NCI-H345 (cell line): ENCODE data around the gene RRP8.

ENCODE experiments used
- DNase-seq: peaks from one replicate; lab custom pipeline; 2025; lab: John Stamatoyannopoulos, UW

Gene RRP8

GRCh38 chr11:6617315-6617781, 13.9 kb upstream of the RRP8 start:
- DNase-seq = no peak

DNA sequence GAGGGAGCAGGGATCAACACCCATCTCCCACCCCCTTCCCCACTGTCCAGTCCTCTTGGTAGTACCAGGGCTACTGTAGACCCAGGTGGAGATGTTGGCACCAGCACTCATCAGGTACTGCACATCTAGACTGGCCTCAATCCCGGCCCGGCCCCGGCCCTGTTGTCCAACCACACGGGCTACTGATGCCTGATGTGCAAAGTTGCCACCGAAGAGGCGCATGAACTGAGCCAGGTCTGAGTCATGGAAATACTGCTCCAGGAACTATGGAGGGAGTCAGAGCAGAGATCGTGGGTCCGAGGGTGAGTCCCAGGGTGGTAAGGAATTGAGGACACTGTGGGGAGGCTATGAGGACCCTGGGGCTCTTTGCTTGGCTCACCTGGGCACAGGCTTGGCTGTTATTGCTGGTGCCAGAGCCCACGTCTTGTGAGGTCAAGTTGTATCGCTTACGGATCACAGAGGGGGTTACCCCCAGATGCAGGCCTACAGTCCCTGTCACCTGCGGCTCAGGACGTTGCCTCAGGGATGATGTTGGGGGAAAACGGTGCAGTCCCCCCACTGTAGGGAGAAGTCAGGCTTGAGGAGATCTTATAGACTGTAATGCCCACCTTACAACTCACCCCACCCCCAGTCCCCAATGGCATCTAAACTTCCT, 13.3 kb upstream of the RRP8 start:
- DNase-seq = no peak

- no peak for DNase-seq
Observed at GRCh38 chr11:6615882-6616585, 12.6 kb upstream of the RRP8 start.

- no peak for DNase-seq
Observed at GRCh38 chr11:6615046-6615445, 11.6 kb upstream of the RRP8 start.

DNA sequence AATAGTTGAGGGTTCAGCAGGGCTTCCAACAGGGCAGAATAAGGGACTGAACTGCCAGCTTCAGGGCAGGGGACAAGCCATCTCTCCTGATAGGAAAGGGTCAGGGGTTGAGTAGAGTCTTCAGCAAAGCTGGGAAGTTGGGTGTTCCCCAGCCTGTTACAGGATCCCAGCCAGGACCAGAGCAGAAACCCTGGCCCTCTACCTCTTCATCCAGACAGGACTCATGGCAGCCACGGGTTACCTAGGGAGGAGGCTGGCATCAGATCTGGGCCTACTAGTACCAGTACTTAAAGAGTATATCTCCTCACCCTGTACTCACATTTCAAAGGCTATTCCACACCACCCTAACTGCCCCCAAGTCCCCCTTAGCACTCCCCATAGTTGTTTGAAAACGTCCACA, 11.0 kb upstream of the RRP8 start:
- DNase-seq = no peak

DNA sequence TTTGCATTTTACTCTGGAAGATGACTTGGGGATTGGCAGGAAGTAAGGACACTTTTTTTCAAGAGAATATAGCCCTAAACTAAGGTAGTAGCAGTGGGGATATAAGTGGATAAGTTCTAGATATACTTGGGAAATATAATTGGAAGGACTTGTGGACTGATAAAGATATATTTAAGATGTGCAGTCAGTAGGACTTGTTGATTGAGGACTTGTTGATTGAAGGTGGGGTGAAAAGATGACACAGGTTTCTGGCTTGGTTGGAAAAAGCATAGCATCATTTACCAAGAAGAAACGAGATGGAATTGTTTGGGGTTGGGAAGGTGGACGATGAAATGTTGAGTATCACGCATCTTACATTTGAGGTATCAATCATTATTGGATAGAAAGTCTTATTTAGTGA, 10.1 kb upstream of the RRP8 start:
- no peak for DNase-seq

- DNase-seq = peak; percentile 96
Observed at GRCh38 chr11:6612213-6613041, 9.0 kb upstream of the RRP8 start, which contains the start of gene TAF10. Gene TAF10 (minus strand): TSS chr11:6612216. CDS start chr11:6612189, 27 bp downstream.

GRCh38 chr11:6611963-6612212, 8.5 kb upstream of the RRP8 start:
- DNase-seq = no peak

DNA sequence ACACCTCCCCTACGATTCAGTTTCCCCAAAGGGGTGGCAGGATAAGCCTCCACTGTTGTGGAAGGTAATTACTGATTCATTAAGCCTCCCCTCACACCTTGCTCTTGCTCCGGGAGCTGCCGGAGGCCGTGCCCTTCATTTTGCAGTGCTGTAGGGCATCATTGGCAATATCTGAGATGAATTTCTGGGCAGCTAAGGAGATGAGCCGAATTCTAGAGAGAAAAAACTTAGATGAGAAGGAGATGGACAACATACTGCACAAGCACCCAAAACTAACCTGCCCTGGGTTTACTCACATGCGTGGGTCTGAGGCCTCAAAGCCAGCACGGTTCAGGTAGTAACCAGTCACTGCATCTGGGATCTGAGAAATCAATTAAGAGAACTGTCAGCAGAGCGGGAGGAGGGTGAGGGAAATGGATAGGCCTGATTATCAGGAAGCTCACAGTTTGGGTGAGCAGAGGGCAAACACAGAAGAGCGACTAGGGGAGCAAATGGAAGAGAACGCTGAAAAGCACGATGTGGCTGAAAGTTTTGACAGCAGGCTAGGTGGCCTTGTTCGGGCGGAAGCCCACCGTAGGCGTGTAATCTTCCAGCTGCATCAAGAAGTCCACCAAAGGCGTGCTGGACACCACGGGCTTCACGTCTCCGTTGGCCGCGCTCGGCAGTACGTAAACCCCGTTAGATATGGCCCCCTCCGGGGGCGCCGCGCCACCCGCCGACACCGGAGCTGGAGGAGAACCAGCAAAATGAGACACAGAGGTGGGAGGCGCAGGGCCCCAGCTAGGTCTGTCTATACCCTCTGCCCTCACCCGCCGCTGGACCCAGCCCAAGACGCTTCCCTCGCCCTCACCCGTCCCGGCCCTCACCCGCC, 7.9 kb upstream of the RRP8 start:
- DNase-seq = no peak

DNA sequence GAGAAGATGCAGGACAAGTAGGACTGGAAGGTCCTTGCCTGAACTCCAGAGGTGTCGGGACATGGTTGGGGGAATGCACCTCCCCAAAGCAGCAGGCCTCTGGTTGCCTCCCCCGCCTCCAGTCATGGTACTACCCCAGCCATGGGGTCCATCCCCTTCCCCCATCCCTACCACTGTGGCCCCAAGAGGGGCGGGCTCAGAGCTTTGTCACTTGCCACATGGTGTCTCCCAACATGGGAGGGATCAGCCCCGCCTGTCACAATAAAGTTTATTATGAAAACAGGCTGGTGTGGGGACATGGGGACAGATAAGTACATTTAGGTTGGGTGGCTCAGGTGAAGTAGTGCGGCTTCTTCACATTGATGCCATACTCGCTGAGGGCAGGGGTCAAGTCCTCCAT, 7.2 kb upstream of the RRP8 start:
- DNase-seq = no peak

DNA sequence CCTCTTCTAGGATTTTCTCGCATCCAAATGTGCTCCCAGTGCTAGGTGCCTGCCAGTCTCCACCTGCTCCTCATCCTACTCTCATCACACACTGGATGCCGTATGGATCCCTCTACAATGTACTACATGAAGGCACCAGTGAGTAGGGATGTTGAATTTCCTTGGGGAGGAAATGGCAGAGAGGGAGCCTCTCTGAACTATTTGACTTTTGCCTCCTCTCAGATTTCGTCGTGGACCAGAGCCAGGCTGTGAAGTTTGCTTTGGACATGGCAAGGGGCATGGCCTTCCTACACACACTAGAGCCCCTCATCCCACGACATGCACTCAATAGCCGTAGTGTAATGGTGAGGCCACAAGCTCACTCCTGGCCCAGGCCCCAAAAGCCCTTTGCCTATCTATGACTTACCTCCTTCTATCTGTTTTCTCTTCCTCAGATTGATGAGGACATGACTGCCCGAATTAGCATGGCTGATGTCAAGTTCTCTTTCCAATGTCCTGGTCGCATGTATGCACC, 6.1 kb upstream of the RRP8 start:
- DNase-seq = no peak

GRCh38 chr11:6608726-6609501, 5.5 kb upstream of the RRP8 start:
- no peak for DNase-seq

DNA sequence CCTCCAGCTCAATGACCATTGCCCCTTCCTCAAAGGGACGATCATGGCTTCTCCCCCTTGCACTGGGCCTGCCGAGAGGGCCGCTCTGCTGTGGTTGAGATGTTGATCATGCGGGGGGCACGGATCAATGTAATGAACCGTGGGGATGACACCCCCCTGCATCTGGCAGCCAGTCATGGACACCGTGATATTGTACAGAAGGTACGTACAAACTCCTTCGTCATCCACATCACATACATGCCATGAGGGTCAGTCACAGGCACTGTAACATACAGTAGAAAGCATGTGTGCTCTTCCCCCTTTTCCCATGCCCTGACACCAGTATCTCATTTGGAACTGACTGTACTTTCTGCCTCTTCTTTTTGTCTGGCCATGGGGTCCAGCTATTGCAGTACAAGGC, 4.6 kb upstream of the RRP8 start:
- no peak for DNase-seq

- no peak for DNase-seq
Observed at GRCh38 chr11:6607190-6607795, 3.9 kb upstream of the RRP8 start.

- DNase-seq = no peak
Observed at GRCh38 chr11:6606471-6607189, 3.2 kb upstream of the RRP8 start.

- no peak for DNase-seq
Observed at GRCh38 chr11:6604790-6605189, 1.4 kb upstream of the RRP8 start.

GRCh38 chr11:6604081-6604626, 738 bp upstream of the RRP8 start:
- peak; percentile 51 for DNase-seq

- no peak for DNase-seq
Observed at GRCh38 chr11:6602096-6602940, 1.1 kb downstream of the RRP8 start.

DNA sequence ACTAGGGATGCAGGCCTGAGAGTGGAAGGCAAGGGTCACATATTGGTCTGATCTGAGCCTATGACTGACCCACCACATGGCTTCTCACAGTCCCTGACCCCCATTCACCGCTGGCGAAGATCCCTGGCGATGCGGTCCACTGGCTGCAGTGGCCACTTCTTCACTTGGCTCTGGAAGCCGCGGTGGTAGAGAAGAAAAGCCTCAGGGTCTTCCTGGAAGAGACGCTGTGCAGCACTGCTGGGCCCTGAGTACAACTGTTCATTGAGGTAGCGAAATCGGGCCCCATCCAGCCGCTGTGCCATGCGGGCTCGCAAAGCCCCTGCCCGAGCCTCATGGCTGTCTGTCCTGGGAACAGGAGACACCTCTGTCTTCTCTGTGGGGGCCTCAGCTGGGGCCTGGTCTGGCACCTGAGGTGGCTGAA, 2.4 kb downstream of the RRP8 start:
- DNase-seq = no peak
